ENCODE data around the gene LMO7.
"Not testable (repeated sequence)": the region's sequence is repeated elsewhere in the genome, so short reads cannot be mapped to it uniquely, and the experiment has no call there.

The LMO7 gene

GRCh38 chr13:75700552-75700951 lies 64.4 kb downstream of the LMO7 start:
- DNase-seq, result no peak

- DNase-seq, result no peak
Measured at GRCh38 chr13:75702476-75702875, 66.3 kb downstream of the LMO7 start.

GRCh38 chr13:75703769-75704168 lies 67.6 kb downstream of the LMO7 start:
- DNase-seq, result no peak

- no peak for DNase-seq
Measured at GRCh38 chr13:75704194-75704926, 68.2 kb downstream of the LMO7 start.

- DNase-seq, result no peak
Measured at GRCh38 chr13:75704927-75705288, 68.8 kb downstream of the LMO7 start.

GRCh38 chr13:75705395-75705794 lies 69.3 kb downstream of the LMO7 start:
- no peak for DNase-seq

GRCh38 chr13:75705908-75706307 lies 69.8 kb downstream of the LMO7 start:
- no peak for DNase-seq

GRCh38 chr13:75713852-75714251 lies 77.7 kb downstream of the LMO7 start:
- no peak for DNase-seq

GRCh38 chr13:75715601-75716523 lies 79.7 kb downstream of the LMO7 start:
- DNase-seq, result no peak

GRCh38 chr13:75717525-75717924 lies 81.4 kb downstream of the LMO7 start:
- no peak for DNase-seq

- DNase-seq, result no peak
Measured at GRCh38 chr13:75721307-75721706, 85.2 kb downstream of the LMO7 start.

- no peak for DNase-seq
Measured at GRCh38 chr13:75723901-75724300, 87.8 kb downstream of the LMO7 start.

GRCh38 chr13:75724752-75725517 lies 88.8 kb downstream of the LMO7 start:
- no peak for DNase-seq

GRCh38 chr13:75725736-75726135 lies 89.6 kb downstream of the LMO7 start:
- DNase-seq, result no peak

GRCh38 chr13:75726306-75726705 lies 90.2 kb downstream of the LMO7 start:
- no peak for DNase-seq

- not testable (repeated sequence) for DNase-seq
Measured at GRCh38 chr13:75733113-75733512, 97.0 kb downstream of the LMO7 start.

- no peak for DNase-seq
Measured at GRCh38 chr13:75736173-75736572, 100.0 kb downstream of the LMO7 start.

- no peak for DNase-seq
Measured at GRCh38 chr13:75738841-75739240, 102.7 kb downstream of the LMO7 start.

GRCh38 chr13:75739244-75739868 lies 103.2 kb downstream of the LMO7 start:
- DNase-seq, result no peak

- no peak for DNase-seq
Measured at GRCh38 chr13:75740031-75740430, 103.9 kb downstream of the LMO7 start.

GRCh38 chr13:75743072-75743471 lies 106.9 kb downstream of the LMO7 start:
- not testable (repeated sequence) for DNase-seq

- no peak for DNase-seq
Measured at GRCh38 chr13:75744127-75744526, 108.0 kb downstream of the LMO7 start.

GRCh38 chr13:75745387-75745786 lies 109.3 kb downstream of the LMO7 start:
- no peak for DNase-seq

All from NCI-H524 treated with DMSO at 0.1 percent for 48 hours (cell line).